ENCODE data around the gene VWCE. TPM values are rescaled to one million over a fixed set of nuclear protein-coding genes. Genes with fewer than 3 reads are reported as not detected.

Gene VWCE
- total RNA-seq, 1 experiment from 2014 or later, result 1.1 TPM

DNA sequence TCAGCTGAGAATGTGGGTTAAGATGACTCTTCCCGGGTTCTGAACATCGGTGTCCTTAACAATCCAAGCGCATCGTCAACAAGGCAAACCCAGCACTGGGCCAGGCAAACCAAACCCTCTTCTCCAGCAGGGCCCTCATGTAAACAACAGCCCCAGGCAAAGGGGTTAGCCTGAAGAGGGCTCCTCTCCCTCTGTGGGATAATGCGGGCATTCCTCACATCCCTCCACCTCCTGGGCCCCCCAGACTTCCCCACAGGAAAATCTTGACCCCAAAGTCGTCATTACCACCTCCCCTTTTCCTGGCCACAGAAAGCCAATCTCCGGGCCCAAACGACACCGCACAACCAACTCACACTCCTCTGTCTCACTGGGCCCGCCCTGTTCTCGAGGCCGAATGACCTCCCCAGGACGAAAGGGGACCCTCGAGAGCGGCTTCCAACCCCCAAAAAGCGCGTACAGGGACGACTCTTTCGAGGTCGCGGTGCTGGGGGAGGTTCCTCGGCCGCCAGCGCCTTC lies 37.2 kb upstream of the VWCE start:
- BruUV-seq (replicated peaks), result TSS peak; percentile 51
- POLR2A ChIA-PET, result interaction anchor here (1.0 to 10.7 kb wide), 15 partner anchors 16 to 114 kb away, joined by 3 to 220 read pairs (median 5); partner anchors contain the start of genes CPSF7, CYB561A3, SDHAF2 and TMEM138
- Mint-ChIP-seq H3K9me3 (ENCODE audit: unreplicated experiment) (no peaks in the 10 kb centered on the region), H3K4me1 (ENCODE audit: insufficient read depth, unreplicated experiment) (peaks cover 47% of the 10 kb centered on the region), H3K27me3 (ENCODE audit: insufficient read depth, unreplicated experiment) (no peaks in the 10 kb centered on the region), H3K27ac (ENCODE audit: low read depth, unreplicated experiment) (peak overlapping the region; percentile 98), H3K36me3 (ENCODE audit: insufficient read depth, unreplicated experiment) (peaks cover 49% of the 10 kb centered on the region), H3K4me3 (ENCODE audit: unreplicated experiment) (peak overlapping the region; percentile 93)
- CTCF ChIA-PET, result interaction anchor here (0.6 to 5.6 kb wide), 6 partner anchors 23 to 501 kb away, joined by 3 to 39 read pairs (median 4); partner anchors contain the start of genes CPSF7 and SDHAF2
- DNase-seq (ENCODE audit: unreplicated experiment), result peak; percentile 28
- TF ChIP-seq, protein P1, sequence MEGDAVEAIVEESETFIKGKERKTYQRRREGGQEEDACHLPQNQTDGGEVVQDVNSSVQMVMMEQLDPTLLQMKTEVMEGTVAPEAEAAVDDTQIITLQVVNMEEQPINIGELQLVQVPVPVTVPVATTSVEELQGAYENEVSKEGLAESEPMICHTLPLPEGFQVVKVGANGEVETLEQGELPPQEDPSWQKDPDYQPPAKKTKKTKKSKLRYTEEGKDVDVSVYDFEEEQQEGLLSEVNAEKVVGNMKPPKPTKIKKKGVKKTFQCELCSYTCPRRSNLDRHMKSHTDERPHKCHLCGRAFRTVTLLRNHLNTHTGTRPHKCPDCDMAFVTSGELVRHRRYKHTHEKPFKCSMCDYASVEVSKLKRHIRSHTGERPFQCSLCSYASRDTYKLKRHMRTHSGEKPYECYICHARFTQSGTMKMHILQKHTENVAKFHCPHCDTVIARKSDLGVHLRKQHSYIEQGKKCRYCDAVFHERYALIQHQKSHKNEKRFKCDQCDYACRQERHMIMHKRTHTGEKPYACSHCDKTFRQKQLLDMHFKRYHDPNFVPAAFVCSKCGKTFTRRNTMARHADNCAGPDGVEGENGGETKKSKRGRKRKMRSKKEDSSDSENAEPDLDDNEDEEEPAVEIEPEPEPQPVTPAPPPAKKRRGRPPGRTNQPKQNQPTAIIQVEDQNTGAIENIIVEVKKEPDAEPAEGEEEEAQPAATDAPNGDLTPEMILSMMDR (IDR thresholded peaks at IDR 0.05; ENCODE audit: unreplicated experiment), result no peak
- intact Hi-C loops (cut with micrococcal nuclease), result loop anchor here (10.0 kb wide), 1 partner anchor 78 kb away; no protein-coding TSS in a partner anchor

DNA sequence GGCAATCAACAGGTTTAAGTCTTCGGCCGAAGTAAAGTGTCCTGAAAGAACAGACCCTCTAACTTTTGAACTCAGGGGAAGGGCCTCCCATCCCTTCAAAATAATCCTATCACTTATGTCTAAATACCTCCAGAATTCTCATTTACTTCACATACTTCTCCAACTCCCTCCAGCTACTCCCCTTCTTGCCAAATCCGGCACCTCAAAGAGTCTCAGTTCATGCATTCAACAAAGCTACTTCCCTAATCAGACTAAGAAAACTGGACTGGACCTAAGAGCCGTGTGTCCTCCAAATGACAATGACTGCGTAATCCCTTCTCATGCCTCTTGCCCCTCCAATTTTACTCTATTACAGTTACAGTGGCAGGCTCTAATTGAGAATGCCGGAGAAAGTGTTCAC lies 36.5 kb upstream of the VWCE start:
- CTCF ChIA-PET, result interaction anchor here (0.6 to 5.6 kb wide), 9 partner anchors 24 to 500 kb away, joined by 3 to 39 read pairs (median 4); partner anchors contain the start of genes CPSF7 and SDHAF2
- POLR2A ChIA-PET, result interaction anchor here (0.9 to 10.7 kb wide), 18 partner anchors 9 to 115 kb away, joined by 3 to 220 read pairs (median 4); partner anchors contain the start of genes CPSF7, CYB561A3, SDHAF2 and TMEM138
- Mint-ChIP-seq H3K4me3 (ENCODE audit: unreplicated experiment) (peak overlapping the region; percentile 93), H3K36me3 (ENCODE audit: insufficient read depth, unreplicated experiment) (peaks cover 49% of the 10 kb centered on the region), H3K27me3 (ENCODE audit: insufficient read depth, unreplicated experiment) (no peaks in the 10 kb centered on the region), H3K27ac (ENCODE audit: low read depth, unreplicated experiment) (peak overlapping the region; percentile 98), H3K9me3 (ENCODE audit: unreplicated experiment) (no peaks in the 10 kb centered on the region), H3K4me1 (ENCODE audit: insufficient read depth, unreplicated experiment) (peaks cover 45% of the 10 kb centered on the region)
- intact Hi-C loops (cut with micrococcal nuclease), result loop anchor here (10.0 kb wide), 1 partner anchor 77 kb away; no protein-coding TSS in a partner anchor
- TF ChIP-seq, protein P1 (IDR thresholded peaks at IDR 0.05; ENCODE audit: unreplicated experiment), result no peak
- DNase-seq (ENCODE audit: unreplicated experiment), result no peak
- no TSS peak for BruUV-seq (replicated peaks)

- Mint-ChIP-seq H3K36me3 (ENCODE audit: insufficient read depth, unreplicated experiment) (peaks cover 49% of the 10 kb centered on the region), H3K9me3 (ENCODE audit: unreplicated experiment) (no peaks in the 10 kb centered on the region), H3K4me1 (ENCODE audit: insufficient read depth, unreplicated experiment) (peaks cover 61% of the 10 kb centered on the region), H3K4me3 (ENCODE audit: unreplicated experiment) (peak overlapping the region; percentile 93), H3K27ac (ENCODE audit: low read depth, unreplicated experiment) (peak overlapping the region; percentile 7), H3K27me3 (ENCODE audit: insufficient read depth, unreplicated experiment) (no peaks in the 10 kb centered on the region)
- no TSS peak for BruUV-seq (replicated peaks)
- CTCF ChIA-PET, result interaction anchor here (1.2 to 5.6 kb wide), 3 partner anchors 18 to 75 kb away, joined by 4 to 39 read pairs (median 9); no protein-coding TSS in a partner anchor
- POLR2A ChIA-PET, result interaction anchor here (0.5 to 10.7 kb wide), 8 partner anchors 8 to 1389 kb away, joined by 3 to 220 read pairs (median 13); partner anchors contain the start of genes CPSF7, CYB561A3, SDHAF2 and TMEM138
- TF ChIP-seq, protein P1 (IDR thresholded peaks at IDR 0.05; ENCODE audit: unreplicated experiment), result no peak
- no peak for DNase-seq (ENCODE audit: unreplicated experiment)
- intact Hi-C loops (cut with micrococcal nuclease), result loop anchor here (10.0 kb wide), 1 partner anchor 75 kb away; no protein-coding TSS in a partner anchor
Observed at GRCh38 chr11:61329871-61330270, 34.8 kb upstream of the VWCE start.

- ChIA-PET CTCF (interaction anchor here (0.6 to 5.6 kb wide), 4 partner anchors 8 to 73 kb away, joined by 3 to 39 read pairs (median 10); no protein-coding TSS in a partner anchor), POLR2A (interaction anchor here (0.6 to 7.5 kb wide), 6 partner anchors 8 to 43 kb away, joined by 3 to 89 read pairs (median 4); partner anchors contain the start of genes CYB561A3 and TMEM138)
- no peak overlapping the region for H3K27ac Mint-ChIP-seq (ENCODE audit: low read depth, unreplicated experiment)
- intact Hi-C loops (cut with micrococcal nuclease), result no loop called here
- no TSS peak for BruUV-seq (replicated peaks)
- H3K27me3 Mint-ChIP-seq (ENCODE audit: insufficient read depth, unreplicated experiment), result no peaks in the 10 kb centered on the region
- no peak overlapping the region for H3K4me3 Mint-ChIP-seq (ENCODE audit: unreplicated experiment)
- H3K36me3 Mint-ChIP-seq (ENCODE audit: insufficient read depth, unreplicated experiment), result peaks cover 47% of the 10 kb centered on the region
- DNase-seq (ENCODE audit: unreplicated experiment), result no peak
- H3K4me1 Mint-ChIP-seq (ENCODE audit: insufficient read depth, unreplicated experiment), result peaks cover 51% of the 10 kb centered on the region
- TF ChIP-seq, protein P1 (IDR thresholded peaks at IDR 0.05; ENCODE audit: unreplicated experiment), result no peak
- no peaks in the 10 kb centered on the region for H3K9me3 Mint-ChIP-seq (ENCODE audit: unreplicated experiment)
Observed at GRCh38 chr11:61328351-61328750, 33.2 kb upstream of the VWCE start.

All from MCF 10A (cell line).